GM19193 (cell line): Measurements from ENCODE around the gene ADGRV1.

Experiments used
- POLR2A ChIP-seq: IDR thresholded peaks from 4 replicates; pipeline ENCODE4 v1.6.1; 2011; ENCODE audit not compliant: insufficient read depth, insufficient read length; ENCODE audit errors: extremely low read depth

ADGRV1 gene, protein sequence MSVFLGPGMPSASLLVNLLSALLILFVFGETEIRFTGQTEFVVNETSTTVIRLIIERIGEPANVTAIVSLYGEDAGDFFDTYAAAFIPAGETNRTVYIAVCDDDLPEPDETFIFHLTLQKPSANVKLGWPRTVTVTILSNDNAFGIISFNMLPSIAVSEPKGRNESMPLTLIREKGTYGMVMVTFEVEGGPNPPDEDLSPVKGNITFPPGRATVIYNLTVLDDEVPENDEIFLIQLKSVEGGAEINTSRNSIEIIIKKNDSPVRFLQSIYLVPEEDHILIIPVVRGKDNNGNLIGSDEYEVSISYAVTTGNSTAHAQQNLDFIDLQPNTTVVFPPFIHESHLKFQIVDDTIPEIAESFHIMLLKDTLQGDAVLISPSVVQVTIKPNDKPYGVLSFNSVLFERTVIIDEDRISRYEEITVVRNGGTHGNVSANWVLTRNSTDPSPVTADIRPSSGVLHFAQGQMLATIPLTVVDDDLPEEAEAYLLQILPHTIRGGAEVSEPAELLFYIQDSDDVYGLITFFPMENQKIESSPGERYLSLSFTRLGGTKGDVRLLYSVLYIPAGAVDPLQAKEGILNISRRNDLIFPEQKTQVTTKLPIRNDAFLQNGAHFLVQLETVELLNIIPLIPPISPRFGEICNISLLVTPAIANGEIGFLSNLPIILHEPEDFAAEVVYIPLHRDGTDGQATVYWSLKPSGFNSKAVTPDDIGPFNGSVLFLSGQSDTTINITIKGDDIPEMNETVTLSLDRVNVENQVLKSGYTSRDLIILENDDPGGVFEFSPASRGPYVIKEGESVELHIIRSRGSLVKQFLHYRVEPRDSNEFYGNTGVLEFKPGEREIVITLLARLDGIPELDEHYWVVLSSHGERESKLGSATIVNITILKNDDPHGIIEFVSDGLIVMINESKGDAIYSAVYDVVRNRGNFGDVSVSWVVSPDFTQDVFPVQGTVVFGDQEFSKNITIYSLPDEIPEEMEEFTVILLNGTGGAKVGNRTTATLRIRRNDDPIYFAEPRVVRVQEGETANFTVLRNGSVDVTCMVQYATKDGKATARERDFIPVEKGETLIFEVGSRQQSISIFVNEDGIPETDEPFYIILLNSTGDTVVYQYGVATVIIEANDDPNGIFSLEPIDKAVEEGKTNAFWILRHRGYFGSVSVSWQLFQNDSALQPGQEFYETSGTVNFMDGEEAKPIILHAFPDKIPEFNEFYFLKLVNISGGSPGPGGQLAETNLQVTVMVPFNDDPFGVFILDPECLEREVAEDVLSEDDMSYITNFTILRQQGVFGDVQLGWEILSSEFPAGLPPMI (N-terminal part only)

GRCh38 chr5:90558344-90559192, at the start of gene ADGRV1:
TSS of gene ADGRV1 (plus strand) at chr5:90558797. CDS start at chr5:90558896, 99 bp downstream.
- no peak for TF ChIP-seq POLR2A

- TF ChIP-seq POLR2A: no peak
Measured at GRCh38 chr5:90510438-90510837, 48.2 kb upstream of the ADGRV1 start.

GRCh38 chr5:90514520-90514919, 44.1 kb upstream of the ADGRV1 start:
- TF ChIP-seq POLR2A: no peak

DNA sequence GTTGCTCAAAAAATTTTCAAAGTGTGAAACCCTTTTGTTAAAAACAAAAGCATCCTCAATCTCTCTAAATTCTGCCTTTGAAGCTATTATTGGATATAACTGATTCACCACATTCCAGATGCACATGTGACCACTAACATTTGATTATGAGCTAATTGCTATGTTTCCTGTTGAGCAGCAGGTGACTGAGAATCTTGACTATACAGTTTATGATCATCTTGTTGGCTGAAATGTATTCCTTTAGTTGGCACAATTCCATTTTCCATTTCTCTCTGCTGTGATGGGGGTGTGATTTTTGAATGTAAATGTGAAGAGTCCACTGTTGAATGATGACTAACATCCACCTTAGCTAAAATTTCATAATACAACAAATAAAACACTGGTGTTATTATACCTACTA, 39.9 kb upstream of the ADGRV1 start:
- TF ChIP-seq POLR2A: no peak

- TF ChIP-seq POLR2A: no peak
Measured at GRCh38 chr5:90519081-90519480, 39.5 kb upstream of the ADGRV1 start.

- no peak for TF ChIP-seq POLR2A
Measured at GRCh38 chr5:90528601-90529193, 29.9 kb upstream of the ADGRV1 start.

- TF ChIP-seq POLR2A: peak; percentile 81
Measured at GRCh38 chr5:90529194-90529938, 29.2 kb upstream of the ADGRV1 start, which contains the start of gene LYSMD3. TSS of gene LYSMD3 (minus strand) at chr5:90529584. CDS start at chr5:90525289, 4,295 bp downstream.

DNA sequence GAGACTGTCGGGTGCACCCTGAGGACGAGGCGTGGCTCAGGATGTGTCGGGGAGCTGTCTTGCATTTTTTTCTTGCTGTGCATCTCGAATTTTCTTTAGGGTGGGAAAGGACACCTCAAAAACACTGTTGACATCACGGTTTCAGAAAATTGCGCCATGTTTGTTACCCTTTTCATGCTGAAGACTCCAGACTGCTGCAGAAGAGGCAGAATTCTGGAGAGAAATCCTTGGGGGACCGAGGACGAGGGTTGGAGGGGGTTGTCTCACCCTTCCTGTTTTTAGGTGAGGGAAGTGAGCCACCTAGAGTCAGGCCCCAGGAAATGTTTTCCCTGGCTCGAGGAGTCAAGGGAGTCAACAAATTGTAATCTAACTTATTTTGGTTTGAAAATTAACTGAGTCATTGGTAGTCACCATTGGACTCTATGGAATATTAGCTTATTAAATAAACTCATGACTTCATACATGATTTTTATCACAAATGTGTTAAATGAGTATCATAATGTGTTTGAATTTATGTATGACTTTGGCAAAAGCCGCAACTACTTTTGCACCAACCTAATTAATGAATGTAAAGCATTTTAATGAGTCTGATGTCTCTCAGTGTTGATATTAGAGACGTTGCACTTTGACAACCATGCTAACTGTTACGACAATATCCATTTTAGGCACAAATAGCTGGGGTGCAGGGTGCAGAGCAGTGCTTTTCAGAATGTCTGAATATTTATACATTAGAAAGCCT, 28.5 kb upstream of the ADGRV1 start:
- TF ChIP-seq POLR2A: no peak

DNA sequence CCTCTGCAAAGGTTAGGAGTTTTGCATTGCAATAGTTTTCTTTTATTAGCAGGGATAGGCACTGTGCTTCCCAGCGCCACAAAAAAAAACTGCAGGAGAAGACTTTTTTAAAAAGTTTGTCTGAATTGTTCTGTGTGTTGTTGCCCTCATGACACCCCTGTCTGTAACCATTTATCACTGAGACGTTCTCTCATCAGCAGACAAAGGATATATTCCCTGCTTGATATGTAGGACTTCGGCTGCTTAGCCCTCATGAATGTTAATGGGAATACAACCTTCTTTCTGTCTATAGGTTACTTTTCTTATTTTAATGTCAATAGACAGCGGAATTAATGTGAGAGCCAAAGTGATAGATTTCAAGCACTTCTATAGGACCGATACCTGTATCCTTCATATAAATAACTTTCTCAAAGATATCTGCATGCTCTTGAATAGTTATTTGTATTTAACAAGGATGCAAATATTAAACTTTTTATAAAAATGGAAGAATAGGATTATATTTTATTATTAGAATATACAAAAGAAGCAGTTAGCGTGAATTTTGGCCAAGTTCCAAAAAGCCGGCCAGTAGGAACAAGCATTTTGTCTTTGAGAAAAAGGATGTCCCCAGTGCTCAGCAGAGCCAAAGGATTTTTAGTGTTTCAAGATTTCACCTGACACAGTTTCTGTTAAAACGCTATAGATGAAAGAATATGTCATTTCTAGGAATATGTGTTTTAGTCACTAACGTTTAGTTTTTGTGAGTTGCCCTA, 27.7 kb upstream of the ADGRV1 start:
- TF ChIP-seq POLR2A: no peak

DNA sequence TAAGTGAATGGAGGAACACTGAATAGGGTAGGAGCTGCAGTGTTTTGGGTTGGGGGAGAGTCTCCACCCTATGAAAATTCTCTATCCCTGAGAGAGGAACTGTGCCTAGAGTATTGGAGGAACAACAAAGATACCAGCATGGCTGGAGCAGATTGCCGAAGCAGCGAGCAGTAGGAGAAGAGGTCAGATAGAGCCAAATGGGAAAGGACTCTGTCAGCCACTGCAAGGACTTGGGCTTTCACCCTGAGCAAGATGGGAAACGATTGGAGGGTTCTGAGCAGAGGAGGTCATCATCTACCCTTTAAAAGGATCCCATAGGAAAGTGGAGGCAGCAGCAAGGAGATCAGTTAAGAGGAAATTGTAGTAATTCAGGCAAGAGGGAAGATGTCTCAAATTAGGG, 24.8 kb upstream of the ADGRV1 start:
- no peak for TF ChIP-seq POLR2A

DNA sequence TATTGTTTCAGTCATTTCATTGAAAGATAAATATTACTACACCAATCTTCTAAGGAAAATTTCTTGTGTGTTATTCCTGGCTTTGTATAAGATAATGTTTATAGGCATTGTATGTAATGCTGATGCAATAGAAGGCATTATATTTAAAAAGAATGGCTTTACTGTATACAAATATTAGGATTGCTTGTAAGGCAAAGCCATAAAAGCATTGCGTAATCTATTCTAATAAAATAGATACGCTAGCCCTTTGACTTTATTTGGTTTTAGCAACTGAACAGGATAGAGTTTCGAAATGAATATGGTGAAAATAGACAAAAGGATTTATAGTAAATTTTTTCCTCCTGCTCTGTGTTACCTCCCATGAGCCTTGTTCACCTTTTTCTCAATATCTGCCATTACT, 23.7 kb upstream of the ADGRV1 start:
- TF ChIP-seq POLR2A: no peak

DNA sequence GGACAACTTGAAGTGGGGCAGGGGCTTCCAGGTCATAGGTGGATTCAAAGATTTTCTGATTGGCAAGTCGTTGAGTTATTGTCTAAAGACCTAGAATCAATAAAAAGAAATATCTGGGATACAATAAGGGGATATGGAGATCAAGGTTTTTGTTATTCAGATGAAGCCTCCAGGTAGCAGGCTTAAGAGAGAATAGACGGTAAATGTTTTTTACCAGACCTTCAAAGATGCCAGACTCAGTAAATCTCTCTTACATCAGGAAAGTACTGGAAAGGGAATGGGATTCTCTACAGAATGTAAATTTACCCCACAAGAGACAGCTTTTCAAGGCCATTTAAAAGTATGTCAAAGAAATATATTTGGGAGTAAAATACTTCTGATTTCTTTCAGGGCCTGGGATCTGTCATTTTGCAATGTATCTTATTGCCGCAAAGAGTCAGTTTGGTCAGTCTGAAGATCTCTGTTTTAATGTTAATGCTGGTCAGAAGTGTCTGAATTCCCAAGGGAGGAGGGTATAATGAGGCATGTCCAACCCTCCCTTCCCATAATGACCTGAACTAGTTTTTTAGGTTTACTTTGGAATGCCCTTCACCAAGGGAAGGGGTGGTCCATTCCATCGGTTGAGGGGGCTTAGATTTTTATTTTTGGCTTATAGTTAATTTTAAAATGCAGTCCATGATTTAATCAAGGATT, 15.6 kb upstream of the ADGRV1 start:
- no peak for TF ChIP-seq POLR2A
